ENCODE measurements around the gene ZNF18.
A peak's percentile ranks its signal among the peaks of the same experiment; 100 is the strongest.

The ZNF18 gene

GRCh38 chr17:11997147-11997971 lies at the start of gene ZNF18:
TSS of gene ZNF18 (minus strand) at chr17:11997475. CDS start at chr17:11992829, 4,646 bp downstream.
- peak; percentile 83 to 89 for DNase-seq

- DNase-seq: no peak
Measured at GRCh38 chr17:12046786-12047185, 49.5 kb upstream of the ZNF18 start.

GRCh38 chr17:12043702-12044101 lies 46.4 kb upstream of the ZNF18 start:
- DNase-seq: no peak

- DNase-seq: no peak
Measured at GRCh38 chr17:12041312-12041711, 44.0 kb upstream of the ZNF18 start.

- no peak for DNase-seq
Measured at GRCh38 chr17:12040478-12040877, 43.2 kb upstream of the ZNF18 start.

GRCh38 chr17:12037970-12038369 lies 40.7 kb upstream of the ZNF18 start:
- no peak for DNase-seq

- no peak for DNase-seq
Measured at GRCh38 chr17:12035673-12036072, 38.4 kb upstream of the ZNF18 start.

- no peak for DNase-seq
Measured at GRCh38 chr17:12034538-12034937, 37.3 kb upstream of the ZNF18 start.

GRCh38 chr17:12028611-12029010 lies 31.3 kb upstream of the ZNF18 start:
- DNase-seq: no peak

GRCh38 chr17:12027658-12028057 lies 30.4 kb upstream of the ZNF18 start:
- DNase-seq: no peak

GRCh38 chr17:12024327-12024726 lies 27.1 kb upstream of the ZNF18 start:
- no peak for DNase-seq

- DNase-seq: no peak
Measured at GRCh38 chr17:12022310-12022709, 25.0 kb upstream of the ZNF18 start.

- no peak for DNase-seq
Measured at GRCh38 chr17:12021623-12022140, 24.4 kb upstream of the ZNF18 start.

GRCh38 chr17:12020642-12021622 lies 23.7 kb upstream of the ZNF18 start, which contains the start of gene MAP2K4:
TSS of gene MAP2K4 (plus strand) at chr17:12020877. CDS start at chr17:12020887, 10 bp downstream.
- DNase-seq: peak; percentile 72 to 89

GRCh38 chr17:12007466-12007865 lies 10.2 kb upstream of the ZNF18 start:
- DNase-seq: no peak

- DNase-seq: no peak
Measured at GRCh38 chr17:11999696-12000095, 2.4 kb upstream of the ZNF18 start.

- no peak for DNase-seq
Measured at GRCh38 chr17:11997972-11998233, 628 bp upstream of the ZNF18 start.

GRCh38 chr17:11996722-11997146 lies 541 bp downstream of the ZNF18 start:
- peak in 1 of 2 donors; percentile 74 for DNase-seq

GRCh38 chr17:11991461-11991860 lies 5.8 kb downstream of the ZNF18 start:
- DNase-seq: no peak

GRCh38 chr17:11990363-11990983 lies 6.8 kb downstream of the ZNF18 start:
- DNase-seq: no peak

- DNase-seq: no peak
Measured at GRCh38 chr17:11986942-11987329, 10.3 kb downstream of the ZNF18 start.

GRCh38 chr17:11986179-11986941 lies 10.9 kb downstream of the ZNF18 start:
- no peak for DNase-seq

Measured in bone marrow (tissue), 2 donors.